ENCODE results near the gene TMPRSS11A.

TMPRSS11A gene

GRCh38 chr4:67871867-67872266 is 91.4 kb downstream of the TMPRSS11A start:
- no peaks in the 10 kb centered on the region for H3K36me3 Mint-ChIP-seq (ENCODE audit: low read depth)
- no peaks in the 10 kb centered on the region for H3K4me1 Mint-ChIP-seq
- no peak overlapping the region for H3K27ac Mint-ChIP-seq
- H3K9me3 Mint-ChIP-seq = peaks cover 5% of the 10 kb centered on the region
- peak; percentile 59 for ATAC-seq
- no peak for DNase-seq
- no peaks in the 10 kb centered on the region for H3K27me3 Mint-ChIP-seq
- H3K4me3 Mint-ChIP-seq = no peak overlapping the region

DNA sequence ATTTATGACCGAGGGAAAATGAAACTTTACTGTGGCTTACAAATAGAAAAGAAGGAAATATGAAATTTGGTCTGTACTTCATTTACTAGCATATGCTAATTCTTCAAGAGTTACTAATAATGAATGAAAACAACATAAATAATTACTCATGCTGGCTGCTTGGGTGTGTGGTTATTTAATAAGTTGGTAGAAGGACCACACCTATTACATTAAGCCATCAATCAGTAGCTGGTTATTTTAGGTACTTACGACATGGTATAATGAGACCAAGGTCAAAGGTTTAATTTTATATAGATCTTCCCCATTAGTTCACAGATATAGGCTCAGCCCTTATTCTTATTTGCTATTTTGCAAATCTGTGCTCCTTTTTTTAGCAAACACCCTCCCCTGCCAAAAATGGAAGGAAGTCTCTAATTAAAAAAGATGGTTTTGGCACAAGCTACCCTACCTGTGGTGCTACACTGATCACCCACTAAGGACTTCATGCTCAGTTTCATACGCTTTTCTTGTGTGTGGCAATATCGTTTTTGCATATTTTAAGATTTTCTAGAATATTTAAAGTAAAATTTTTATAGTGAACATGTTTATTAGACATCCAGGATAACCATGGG is 93.6 kb downstream of the TMPRSS11A start:
- no peak overlapping the region for H3K4me3 Mint-ChIP-seq
- no peak for DNase-seq
- no peaks in the 10 kb centered on the region for H3K27me3 Mint-ChIP-seq
- no peak overlapping the region for H3K27ac Mint-ChIP-seq
- H3K36me3 Mint-ChIP-seq (ENCODE audit: low read depth) = no peaks in the 10 kb centered on the region
- H3K4me1 Mint-ChIP-seq = no peaks in the 10 kb centered on the region
- H3K9me3 Mint-ChIP-seq = peaks cover 12% of the 10 kb centered on the region
- ATAC-seq = no peak

DNA sequence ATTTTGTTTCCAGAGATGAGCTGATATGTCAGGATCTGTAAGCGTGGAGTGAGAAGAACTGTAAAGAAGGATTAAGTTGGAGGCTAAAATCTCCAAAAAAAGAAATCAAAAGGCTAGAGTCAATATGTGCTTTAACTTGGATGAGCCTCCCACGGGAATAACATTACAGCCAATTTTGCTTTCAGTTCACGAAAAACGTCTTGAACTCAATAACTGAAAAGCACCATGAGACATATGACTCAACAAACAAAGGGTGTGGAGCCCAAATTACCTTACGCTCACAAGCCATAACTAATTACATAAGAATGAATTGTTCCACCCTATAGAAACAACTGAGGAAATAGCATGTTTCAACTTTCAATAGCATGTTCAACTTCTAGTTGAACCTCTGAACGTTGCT is 101.8 kb downstream of the TMPRSS11A start:
- Mint-ChIP-seq H3K27ac (no peak overlapping the region), H3K4me3 (no peak overlapping the region), H3K4me1 (no peaks in the 10 kb centered on the region), H3K36me3 (ENCODE audit: low read depth) (no peaks in the 10 kb centered on the region), H3K27me3 (peaks cover 5% of the 10 kb centered on the region), H3K9me3 (peaks cover 4% of the 10 kb centered on the region)
- DNase-seq = no peak
- no peak for ATAC-seq

All from activated naive CD8-positive, alpha-beta T cell treated with anti-CD3 and anti-CD28 coated beads, Interleukin-2, amount 50 U/mL, for 24 hours (primary cell).